CD4-positive, CD25-positive, alpha-beta regulatory T cell (primary cell): ENCODE measurements around the gene KIF2A. TPM values are rescaled to one million over a fixed set of nuclear protein-coding genes. Genes with fewer than 3 reads are reported as not detected.

Experiments
- polyA plus RNA-seq, 4 donors: library from polyadenylated mRNA; unstranded; fragments of 300-500 nt; fragmentation: Illumina TruSeq; gene quantifications; one replicate each; pipeline ENCODE4 v1.2.3, GENCODE V29; 2021
- total RNA-seq: library from RNA; stranded (reverse); gene quantifications from one replicate; pipeline ENCODE4 v1.2.3, GENCODE V29; 2022

The KIF2A gene
- total and polyA plus RNA-seq, 5 donors from 2014 or later: 114 to 191 (median 172) TPM

Other genes starting within 250 kb of the KIF2A start
- gene DIMT1, start 97.7 kb downstream of the KIF2A start, total RNA-seq: 15.8 TPM
- gene DIMT1, start 97.7 kb downstream of the KIF2A start, polyA plus RNA-seq: 10 to 100 TPM; 44.3 to 57.2 (median 49.2) TPM
- 23.3 TPM for gene IPO11, start 106.6 kb downstream of the KIF2A start, total RNA-seq
- gene IPO11, start 106.6 kb downstream of the KIF2A start, polyA plus RNA-seq: 1 to 10 TPM; 3.7 to 9.5 (median 5.5) TPM